GM12872 (cell line): ENCODE results near the gene USP17L24.
"Not testable (repeated sequence)": the region's sequence is repeated elsewhere in the genome, so short reads cannot be mapped to it uniquely, and the experiment has no call there.

ENCODE experiments used
- TF ChIP-seq, protein P1 (sequence below): IDR thresholded peaks from 3 replicates; pipeline ENCODE4 v1.5.1; 2011; ENCODE audit warnings: low read depth, mild to moderate bottlenecking, low read length, moderate library complexity; ENCODE audit not compliant: insufficient read depth

The USP17L24 gene

DNA sequence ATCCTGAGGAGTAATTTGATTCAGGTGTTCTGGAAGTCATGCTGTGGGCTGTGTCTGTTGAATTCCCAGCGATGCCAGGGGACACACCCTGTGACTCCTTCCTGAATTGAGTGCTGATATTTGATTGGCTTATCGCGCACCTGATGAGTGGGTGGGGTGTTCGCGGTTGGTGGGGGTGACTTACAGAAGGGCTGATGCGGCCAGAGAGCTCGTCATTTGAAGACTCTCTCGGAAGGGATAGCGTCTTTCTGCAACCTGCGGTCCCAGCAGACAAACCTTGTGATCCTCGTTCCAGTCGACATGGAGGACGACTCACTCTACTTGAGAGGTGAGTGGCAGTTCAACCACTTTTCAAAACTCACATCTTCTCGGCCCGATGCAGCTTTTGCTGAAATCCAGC, 37.9 kb downstream of the USP17L24 start, which contains the start of gene USP17L30:
Gene USP17L30, plus strand, starts transcription at position 301 of the 400 bp plus-strand sequence. Its CDS starts 0 bp downstream, at position 301.
- TF ChIP-seq, protein P1, sequence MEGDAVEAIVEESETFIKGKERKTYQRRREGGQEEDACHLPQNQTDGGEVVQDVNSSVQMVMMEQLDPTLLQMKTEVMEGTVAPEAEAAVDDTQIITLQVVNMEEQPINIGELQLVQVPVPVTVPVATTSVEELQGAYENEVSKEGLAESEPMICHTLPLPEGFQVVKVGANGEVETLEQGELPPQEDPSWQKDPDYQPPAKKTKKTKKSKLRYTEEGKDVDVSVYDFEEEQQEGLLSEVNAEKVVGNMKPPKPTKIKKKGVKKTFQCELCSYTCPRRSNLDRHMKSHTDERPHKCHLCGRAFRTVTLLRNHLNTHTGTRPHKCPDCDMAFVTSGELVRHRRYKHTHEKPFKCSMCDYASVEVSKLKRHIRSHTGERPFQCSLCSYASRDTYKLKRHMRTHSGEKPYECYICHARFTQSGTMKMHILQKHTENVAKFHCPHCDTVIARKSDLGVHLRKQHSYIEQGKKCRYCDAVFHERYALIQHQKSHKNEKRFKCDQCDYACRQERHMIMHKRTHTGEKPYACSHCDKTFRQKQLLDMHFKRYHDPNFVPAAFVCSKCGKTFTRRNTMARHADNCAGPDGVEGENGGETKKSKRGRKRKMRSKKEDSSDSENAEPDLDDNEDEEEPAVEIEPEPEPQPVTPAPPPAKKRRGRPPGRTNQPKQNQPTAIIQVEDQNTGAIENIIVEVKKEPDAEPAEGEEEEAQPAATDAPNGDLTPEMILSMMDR = not testable (repeated sequence)
